ENCODE measurements around the gene SPOCD1.
A peak's percentile ranks its signal among the peaks of the same experiment; 100 is the strongest.

Gene SPOCD1

GRCh38 chr1:31801458-31801857, 14.4 kb downstream of the SPOCD1 start:
- no peak for DNase-seq (ENCODE audit: low read depth in 3 of 3, low spot score in 1 of 3)

DNA sequence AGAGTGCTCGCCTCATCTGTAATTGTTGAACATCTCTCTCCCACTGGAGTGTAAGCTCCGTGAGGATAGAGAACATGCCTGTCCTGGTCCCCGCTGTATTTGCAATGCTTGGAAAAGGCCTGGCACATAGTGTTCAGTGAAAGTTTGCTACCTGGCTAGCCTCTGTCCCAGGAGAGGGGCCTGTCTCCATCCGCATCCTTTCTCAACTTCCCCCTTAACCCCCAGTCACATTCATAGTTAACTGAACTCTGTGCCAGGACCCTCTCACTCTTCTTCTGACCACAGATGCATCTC, 15.2 kb downstream of the SPOCD1 start:
- DNase-seq (ENCODE audit: low read depth in 3 of 3, low spot score in 1 of 3) = no peak

DNA sequence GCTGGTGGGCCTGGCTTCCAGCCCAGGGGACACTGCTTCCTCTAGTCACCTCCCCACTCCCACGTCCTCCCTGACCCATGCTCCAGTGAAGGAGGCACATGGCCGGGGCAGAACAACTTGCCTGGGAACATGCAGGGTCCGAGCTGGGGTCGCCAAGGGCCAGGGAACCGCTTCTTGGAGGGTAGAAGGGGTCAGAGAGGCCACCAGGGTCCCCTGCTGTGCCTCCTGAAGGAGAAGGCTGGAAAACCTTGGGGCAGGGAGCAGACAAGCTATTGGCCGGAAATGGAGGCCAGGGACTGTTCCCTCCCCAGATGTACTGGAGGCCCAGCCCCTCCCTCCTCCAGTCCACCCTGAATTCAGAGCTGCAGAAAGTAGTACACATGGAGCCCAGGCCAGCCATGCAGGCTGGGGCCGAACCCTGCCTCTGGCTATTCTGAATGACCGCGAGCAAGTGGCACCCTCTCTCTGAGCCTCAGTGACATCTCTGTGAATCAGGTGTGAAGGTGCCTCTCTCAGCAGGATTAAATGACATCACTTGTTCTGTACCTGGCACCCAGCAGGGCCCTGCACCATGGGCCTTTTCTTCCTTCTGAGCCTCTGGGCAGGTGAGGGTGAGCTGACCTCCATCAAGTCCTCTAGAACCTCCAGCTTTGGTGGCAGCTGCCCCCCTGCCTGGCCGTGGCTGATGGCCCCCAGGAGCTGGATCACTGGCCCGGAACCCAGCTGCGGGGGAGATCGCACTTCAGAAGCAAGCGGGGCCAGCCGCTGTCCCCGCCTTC, 15.7 kb downstream of the SPOCD1 start:
- no peak for DNase-seq (ENCODE audit: low read depth in 3 of 3, low spot score in 1 of 3)

- DNase-seq (ENCODE audit: low read depth in 3 of 3, low spot score in 1 of 3) = no peak
These were observed 16.5 kb downstream of the SPOCD1 start for GRCh38 chr1:31799196-31799894.

DNA sequence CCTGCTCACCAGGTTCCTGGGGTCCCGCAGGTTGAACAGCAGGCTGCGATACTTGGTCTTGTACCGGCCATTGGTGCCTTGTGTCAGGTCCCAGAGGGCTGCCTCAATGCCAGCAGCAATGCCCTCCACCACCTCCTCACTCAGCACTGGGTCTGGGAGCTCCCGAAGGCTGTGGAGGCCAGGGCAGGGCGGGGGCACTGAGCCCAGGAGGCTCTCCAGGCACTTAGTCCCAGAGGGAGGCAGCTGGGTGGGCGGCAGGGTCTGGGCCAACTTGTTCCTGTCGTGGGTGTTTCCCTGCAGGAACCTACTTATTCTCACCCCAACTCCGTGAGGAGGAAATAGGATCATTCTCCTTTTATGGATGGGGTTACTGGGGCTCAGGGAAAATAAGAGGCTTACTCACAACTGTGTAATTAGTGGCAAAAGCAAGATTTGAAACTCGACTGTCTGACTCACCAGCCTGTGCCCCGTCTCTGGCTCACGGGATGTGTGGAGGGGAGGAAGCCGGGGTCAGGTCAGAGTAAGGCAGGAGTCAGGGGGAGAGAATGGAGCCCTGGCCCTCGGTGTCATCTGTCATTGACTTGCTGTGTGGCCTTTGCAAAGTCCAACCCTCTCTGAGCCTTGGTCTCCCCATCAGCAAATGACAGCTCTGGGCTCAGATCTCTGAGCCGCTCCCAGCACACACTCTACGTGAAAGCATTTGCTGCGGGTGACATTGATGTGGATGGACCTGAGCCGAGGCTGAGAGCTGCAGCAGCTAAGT, 17.2 kb downstream of the SPOCD1 start:
- no peak for DNase-seq (ENCODE audit: low read depth in 3 of 3, low spot score in 1 of 3)

GRCh38 chr1:31798086-31798432, 17.8 kb downstream of the SPOCD1 start:
- no peak for DNase-seq (ENCODE audit: low read depth in 3 of 3, low spot score in 1 of 3)

- no peak for DNase-seq (ENCODE audit: low read depth in 3 of 3, low spot score in 1 of 3)
These were observed 18.6 kb downstream of the SPOCD1 start for GRCh38 chr1:31797216-31797615.

- DNase-seq (ENCODE audit: low read depth in 3 of 3, low spot score in 1 of 3) = no peak
These were observed 19.1 kb downstream of the SPOCD1 start for GRCh38 chr1:31796707-31797106.

DNA sequence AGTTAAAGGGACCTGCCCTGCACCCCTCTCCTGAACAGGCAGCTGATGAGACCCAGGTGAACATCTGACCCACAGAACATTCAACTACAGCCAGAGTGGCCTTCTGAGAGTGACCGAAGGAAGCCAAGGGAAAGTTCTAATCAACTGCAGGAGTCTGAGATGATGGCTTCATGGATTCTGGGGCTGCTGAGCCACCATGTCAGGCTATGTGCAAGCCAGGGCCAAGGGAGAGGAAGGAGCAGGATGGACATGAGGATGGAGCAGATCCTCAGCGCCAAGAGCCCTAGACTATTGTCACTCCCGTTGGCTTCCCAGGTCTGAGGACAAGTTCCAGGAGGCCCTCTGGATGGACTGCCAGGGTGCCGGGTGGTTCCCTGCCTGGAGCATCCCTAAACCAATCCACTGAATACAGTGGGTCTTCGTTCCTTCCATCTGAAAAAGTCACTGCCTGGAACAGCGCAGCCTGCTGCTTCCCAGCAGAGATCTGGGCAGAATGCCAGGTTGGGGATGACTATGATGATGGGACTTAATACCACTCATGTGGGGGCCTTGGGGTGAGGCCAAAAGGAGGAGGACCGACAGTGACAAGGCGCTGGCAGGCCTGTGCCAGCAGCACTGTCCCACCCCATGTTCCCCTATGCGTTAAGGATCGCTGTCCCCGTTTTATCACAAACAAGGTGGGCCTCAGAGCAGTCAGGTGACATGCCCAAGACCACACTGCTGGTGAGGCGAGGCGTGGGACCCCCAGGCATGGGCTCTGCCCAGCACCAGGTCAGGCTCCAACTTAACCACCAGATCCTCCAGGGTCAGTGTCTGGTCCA, 19.8 kb downstream of the SPOCD1 start:
- DNase-seq (ENCODE audit: low read depth in 3 of 3, low spot score in 1 of 3) = no peak

DNA sequence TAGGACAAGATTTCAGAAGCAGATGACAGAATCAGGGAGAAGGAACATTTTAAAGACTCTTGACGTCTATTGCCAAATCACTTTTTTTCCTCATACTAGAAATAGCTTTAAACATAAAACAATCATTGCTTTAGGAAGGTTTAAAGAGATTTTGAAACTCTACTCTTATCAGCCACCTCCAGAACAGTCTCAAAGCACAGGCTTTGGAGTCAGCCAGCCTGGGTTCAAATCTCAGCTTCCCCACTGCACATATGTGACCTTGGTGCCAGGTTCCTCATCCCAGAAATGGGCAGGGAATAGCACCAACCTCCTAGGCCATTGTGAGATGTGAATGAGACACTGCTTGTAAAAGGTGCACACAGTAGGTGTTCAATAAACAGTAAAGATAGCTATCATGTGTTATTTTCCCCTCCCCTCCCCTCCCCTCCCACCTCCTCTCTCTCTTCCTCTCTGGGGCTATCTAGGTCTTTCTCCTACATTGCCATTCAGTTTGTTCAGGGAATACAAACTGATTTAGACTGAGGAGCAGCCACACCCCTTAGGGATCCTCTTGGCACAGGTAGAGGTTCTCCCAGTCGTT, 20.6 kb downstream of the SPOCD1 start:
- DNase-seq (ENCODE audit: low read depth in 3 of 3, low spot score in 1 of 3) = no peak

GRCh38 chr1:31793586-31794285, 22.1 kb downstream of the SPOCD1 start:
- DNase-seq (ENCODE audit: low read depth in 3 of 3, low spot score in 1 of 3) = no peak

DNA sequence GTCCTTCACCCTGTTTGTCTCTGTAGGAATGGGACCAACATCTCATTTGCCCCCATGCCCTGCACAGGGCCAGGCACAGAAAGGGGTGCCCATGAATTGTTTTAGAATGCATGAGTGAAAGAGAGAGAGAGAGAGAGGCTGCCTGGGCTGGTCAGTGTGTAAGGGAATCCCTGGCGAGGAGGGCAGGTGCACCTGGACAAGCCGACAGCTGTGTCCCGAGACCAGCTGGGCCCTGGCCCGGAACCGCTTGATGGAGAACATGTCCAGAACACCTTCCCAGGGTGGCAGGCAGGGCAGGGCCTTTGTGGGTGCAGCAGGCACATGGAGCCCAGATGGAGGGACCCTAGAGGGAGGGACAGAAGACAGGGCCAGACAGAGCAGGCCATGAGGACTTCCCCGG, 22.7 kb downstream of the SPOCD1 start:
- DNase-seq (ENCODE audit: low read depth in 3 of 3, low spot score in 1 of 3) = no peak

- no peak for DNase-seq (ENCODE audit: low read depth in 3 of 3, low spot score in 1 of 3)
These were observed 23.3 kb downstream of the SPOCD1 start for GRCh38 chr1:31792541-31792940.

DNA sequence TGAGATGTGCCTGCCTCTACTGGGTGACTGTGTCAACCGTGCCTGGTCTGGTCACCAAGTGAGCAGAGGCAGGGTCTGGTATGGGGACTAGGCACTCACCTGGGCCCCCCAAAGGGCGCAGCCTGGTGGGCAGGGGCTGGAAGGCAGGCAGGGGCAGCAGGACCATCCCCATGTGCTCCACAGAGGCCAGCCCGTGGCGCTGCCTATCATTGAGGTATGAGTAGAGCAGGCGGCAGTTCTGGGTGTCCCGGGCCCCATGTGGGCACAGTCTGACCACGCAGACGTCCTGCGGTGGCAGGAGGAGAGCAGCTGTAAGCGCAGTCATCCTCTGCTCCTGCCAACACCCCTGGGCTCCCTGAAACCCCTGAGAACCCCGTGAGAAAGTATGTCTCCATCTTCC, 23.7 kb downstream of the SPOCD1 start:
- no peak for DNase-seq (ENCODE audit: low read depth in 3 of 3, low spot score in 1 of 3)

DNA sequence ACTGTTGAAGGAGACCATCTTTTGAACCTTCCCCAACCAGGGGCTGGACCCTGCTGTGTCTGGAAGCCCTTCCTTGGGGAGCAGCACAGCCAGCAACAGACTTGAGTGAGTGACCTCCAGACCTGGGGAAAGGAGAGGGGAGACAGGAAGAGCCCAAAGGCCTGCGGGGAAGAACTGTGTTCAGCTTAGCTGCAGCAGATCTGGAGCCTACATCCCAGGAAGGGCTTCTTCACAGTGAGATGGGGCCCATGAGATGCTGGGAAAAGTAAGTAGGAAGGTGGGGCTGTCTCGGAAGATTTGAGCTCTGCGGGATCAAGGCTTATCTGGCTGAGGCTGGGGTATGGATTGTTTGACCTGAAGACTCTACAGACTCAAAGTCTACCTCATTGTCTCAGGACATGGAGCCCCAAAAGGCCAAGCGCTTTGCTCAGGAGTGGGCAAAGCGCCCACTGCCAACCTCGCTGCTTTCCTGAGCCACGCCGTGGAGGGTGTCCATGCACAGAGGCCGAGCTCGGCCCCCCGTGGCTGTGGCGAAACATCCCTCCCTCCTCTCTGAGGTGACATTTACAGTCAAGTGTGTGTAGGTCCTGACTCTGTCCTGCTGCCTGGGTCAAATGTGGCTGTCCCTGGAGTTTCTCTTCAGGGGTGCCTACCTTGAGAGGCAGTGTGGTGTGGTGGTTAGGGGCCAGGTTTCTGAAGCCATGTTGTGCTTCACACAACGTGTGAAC, 24.5 kb downstream of the SPOCD1 start:
- DNase-seq (ENCODE audit: low read depth in 3 of 3, low spot score in 1 of 3) = no peak

GRCh38 chr1:31790641-31791091, 25.2 kb downstream of the SPOCD1 start:
- DNase-seq (ENCODE audit: low read depth in 3 of 3, low spot score in 1 of 3) = no peak

- DNase-seq (ENCODE audit: low read depth in 3 of 3, low spot score in 1 of 3) = no peak
These were observed 25.7 kb downstream of the SPOCD1 start for GRCh38 chr1:31790140-31790539.

DNA sequence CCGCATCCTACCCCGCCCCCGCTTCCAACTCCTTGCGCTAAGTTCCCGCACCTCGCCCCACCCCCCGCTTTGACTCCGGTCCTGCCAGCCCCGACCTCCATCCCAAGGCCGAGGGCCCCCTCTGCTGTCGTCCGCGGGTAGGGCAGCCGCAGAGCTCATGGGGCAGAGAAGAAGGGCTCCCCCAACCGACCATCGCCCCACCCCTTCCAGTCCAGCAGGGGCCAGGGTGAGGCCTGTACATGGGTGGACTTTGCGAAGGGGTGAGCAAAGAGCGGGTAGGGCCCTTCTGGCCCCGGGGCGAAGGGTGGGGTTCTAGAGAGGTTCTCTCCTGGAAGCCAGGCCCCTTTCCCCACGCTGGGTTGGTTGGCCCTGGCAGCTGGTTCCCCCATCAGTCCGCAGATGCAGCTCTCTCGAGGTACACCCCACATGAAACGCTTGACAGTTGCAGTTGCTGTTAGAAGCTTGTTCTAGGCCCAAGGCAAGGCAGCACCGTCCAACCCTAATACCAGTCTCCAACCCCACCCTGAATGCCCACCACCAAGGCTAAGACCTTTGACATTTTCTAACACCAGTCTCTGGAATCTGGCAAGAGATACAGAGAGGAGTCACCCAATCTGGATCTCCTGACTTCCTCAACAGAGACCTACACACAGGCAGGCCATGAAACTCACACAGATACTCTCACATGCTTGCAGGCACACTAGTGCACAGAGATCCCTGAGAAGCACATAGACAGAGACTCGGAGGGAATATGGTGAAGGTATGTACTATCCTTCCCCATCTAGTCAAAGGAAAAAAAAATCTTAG, 26.4 kb downstream of the SPOCD1 start:
- peak; percentile 81 to 99 (median 86) for DNase-seq (ENCODE audit: low read depth in 3 of 3, low spot score in 1 of 3)

DNA sequence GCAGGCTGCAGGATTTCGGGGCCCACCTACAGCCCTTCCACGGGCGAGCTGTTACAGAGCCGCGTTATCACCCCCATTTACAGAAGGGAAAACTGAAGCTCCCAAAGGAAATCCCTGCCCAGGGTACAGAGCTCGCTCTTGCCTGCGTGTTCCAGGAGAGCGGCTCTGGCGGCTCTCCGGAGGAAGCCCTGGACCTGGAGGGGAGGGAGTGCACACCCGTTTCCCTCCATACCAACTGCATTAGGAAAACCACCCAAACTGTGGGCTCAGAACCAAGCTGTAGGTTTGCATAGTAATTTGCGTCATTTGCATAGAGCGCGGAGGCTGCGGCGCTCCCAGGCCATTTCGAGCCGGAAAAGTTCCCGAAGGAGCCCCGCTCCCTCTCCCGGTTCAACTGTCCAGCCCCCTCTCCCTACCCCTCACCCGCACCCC, 27.0 kb downstream of the SPOCD1 start:
- peak in 1 of 3 donors; percentile 8 for DNase-seq (ENCODE audit: low read depth in 3 of 3, low spot score in 1 of 3)
